ENCODE results near the gene CRTC3.
"Not testable (repeated sequence)": the region's sequence is repeated elsewhere in the genome, so short reads cannot be mapped to it uniquely, and the experiment has no call there.

Gene CRTC3

DNA sequence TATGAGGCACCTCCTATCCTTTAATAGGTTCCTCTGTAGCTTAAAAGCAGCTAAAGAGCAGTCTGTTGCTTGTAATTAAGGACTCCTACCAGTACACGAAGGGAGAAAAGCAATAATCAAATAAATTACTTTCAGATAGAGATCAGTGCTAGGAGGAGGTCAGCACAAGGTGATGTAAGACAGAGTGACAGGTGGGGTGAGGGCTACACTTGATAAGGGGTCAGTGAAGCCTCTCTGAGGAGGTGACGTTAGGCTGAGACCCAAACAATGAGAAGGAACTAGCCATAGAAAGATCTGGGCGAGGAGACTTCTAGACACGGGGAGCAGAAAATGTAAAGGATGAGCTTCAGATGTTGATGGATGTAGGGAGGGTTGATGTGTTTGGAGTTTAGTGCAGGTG, 129.8 kb downstream of the CRTC3 start:
- H3K4me3 ChIP-seq (ENCODE audit: low read depth, low read length): no peak overlapping the region
- DNase-seq (ENCODE audit: low read depth): no peak
- TF ChIP-seq, protein P1, sequence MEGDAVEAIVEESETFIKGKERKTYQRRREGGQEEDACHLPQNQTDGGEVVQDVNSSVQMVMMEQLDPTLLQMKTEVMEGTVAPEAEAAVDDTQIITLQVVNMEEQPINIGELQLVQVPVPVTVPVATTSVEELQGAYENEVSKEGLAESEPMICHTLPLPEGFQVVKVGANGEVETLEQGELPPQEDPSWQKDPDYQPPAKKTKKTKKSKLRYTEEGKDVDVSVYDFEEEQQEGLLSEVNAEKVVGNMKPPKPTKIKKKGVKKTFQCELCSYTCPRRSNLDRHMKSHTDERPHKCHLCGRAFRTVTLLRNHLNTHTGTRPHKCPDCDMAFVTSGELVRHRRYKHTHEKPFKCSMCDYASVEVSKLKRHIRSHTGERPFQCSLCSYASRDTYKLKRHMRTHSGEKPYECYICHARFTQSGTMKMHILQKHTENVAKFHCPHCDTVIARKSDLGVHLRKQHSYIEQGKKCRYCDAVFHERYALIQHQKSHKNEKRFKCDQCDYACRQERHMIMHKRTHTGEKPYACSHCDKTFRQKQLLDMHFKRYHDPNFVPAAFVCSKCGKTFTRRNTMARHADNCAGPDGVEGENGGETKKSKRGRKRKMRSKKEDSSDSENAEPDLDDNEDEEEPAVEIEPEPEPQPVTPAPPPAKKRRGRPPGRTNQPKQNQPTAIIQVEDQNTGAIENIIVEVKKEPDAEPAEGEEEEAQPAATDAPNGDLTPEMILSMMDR (IDR thresholded peaks at IDR 0.05; ENCODE audit: low read depth, low read length): no peak
- TF ChIP-seq, protein P2, sequence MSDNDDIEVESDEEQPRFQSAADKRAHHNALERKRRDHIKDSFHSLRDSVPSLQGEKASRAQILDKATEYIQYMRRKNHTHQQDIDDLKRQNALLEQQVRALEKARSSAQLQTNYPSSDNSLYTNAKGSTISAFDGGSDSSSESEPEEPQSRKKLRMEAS (IDR thresholded peaks at IDR 0.05; ENCODE audit: low read depth, low read length): no peak
- no peak for TF ChIP-seq POLR2A (IDR thresholded peaks at IDR 0.05; ENCODE audit: extremely low read depth, insufficient read length)
- no peak for TF ChIP-seq MYC (IDR thresholded peaks at IDR 0.05; ENCODE audit: low read depth, low read length)

DNA sequence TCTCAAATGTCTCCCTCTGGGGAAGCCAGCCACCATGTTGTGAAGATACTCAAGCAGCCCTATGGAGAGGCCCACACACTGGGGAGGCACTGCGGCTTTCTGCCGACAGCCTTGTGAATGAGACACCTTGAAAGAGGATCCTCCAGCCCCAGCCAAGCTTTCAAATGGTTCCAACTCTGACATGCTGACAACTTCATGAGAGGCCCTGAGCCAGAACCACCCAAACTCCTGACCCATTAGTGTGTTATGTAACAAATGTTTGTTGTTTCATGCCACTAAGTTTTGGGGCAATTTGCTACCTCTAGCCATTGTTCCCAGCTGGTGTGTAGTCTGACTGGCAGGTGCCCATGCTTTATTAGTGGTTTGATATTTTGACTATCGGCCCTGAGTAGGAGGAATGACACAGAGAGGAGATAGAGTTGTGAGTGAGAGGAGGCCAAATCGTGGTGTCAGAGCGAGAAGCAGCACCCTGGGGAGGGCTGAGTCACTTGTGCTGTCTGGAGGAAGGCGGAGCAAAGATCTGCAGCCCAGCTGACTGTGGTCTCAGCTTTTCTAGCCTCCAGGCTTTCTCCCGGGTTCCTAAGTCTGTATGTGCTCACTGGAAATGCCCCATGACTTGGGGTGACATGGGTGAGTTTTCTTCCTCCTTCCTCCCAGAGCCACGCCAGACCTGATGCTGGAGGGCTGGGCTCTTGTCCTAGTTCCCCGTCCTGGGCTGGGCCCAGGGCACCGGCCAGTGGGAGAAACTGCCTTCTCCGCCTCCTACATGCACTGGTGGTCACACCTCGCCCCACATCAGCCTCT, 130.7 kb downstream of the CRTC3 start:
- H3K4me3 ChIP-seq (ENCODE audit: low read depth, low read length): peak overlapping the region; percentile 62
- DNase-seq (ENCODE audit: low read depth): peak; percentile 99
- TF ChIP-seq POLR2A (IDR thresholded peaks at IDR 0.05; ENCODE audit: extremely low read depth, insufficient read length) (peak; percentile 69), MYC (IDR thresholded peaks at IDR 0.05; ENCODE audit: low read depth, low read length) (peak; percentile 75)
- TF ChIP-seq, protein P1 (IDR thresholded peaks at IDR 0.05; ENCODE audit: low read depth, low read length): no peak
- TF ChIP-seq, protein P2 (IDR thresholded peaks at IDR 0.05; ENCODE audit: low read depth, low read length): peak; percentile 79

DNA sequence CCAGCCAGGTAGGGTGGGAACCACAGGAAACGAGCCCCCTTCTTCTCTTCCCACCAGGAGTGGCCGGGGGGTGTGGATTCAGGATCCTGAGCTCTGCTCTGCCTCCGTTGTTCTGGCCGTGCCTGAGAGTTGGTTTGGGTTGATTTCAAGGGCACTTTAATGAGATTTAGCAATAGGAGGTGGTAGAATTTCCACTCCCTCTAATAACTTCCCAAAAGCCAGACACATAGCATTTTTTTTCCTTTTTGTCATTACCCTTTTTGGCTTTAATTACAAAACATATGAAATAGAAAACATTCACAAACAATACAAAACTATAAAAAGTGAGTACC, 131.2 kb downstream of the CRTC3 start:
- peak; percentile 78 for DNase-seq (ENCODE audit: low read depth)

DNA sequence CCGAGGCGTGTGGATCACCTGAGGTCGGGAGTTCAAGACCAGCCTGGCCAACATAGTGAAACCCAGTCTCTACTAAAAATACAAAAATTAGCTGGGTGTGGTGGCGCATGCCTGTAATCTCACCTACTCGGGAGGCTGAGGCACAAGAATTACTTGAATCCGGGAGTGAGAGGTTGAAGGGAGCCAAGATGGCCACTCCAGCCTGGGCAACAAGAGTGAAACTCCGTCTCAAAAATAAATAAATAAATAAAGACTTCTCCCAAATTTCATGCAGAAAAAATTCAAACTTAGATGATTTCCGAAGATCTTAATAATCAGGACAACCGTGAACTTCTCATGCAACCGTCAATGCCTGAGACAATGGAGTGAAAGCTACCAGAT, 134.3 kb downstream of the CRTC3 start:
- not testable (repeated sequence) for DNase-seq (ENCODE audit: low read depth)
- H3K4me3 ChIP-seq (ENCODE audit: low read depth, low read length): peak overlapping the region; percentile 73

More for the DNA sequence above, 131.2 kb downstream of the CRTC3 start:
- H3K4me3 ChIP-seq (ENCODE audit: low read depth, low read length): peak overlapping the region; percentile 62

DNA sequence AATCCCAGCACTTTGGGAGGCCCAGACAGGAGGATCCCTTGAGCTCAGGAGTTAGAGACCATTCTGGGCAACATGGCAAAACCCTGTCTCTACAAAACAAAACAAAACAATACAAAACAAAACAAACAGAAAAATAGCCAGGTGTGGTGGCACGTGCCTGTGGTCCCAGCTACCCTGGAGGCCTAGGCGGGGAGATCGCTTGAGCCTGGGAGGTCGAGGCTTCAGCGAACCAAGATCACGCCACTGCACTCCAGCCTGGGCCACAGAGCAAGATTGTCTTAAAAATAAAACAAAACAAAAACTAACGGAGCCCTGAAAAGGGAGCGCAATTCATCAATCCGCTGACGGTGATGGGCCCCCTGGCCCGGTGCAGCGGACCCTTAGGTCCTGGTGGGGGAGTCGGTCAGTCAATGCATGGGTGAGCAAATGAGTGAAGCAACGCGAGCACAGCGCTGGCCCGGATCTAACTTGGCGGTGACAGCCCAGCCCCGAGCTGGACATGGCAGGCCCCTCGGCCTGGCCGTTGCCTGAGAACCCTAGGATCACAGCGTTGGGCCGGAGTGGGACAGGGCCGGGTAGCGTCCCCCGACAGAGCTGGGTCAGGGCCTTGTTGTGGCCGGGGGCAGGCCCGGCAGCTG, 135.0 kb downstream of the CRTC3 start:
- TF ChIP-seq, protein P2 (IDR thresholded peaks at IDR 0.05; ENCODE audit: low read depth, low read length): no peak; the same call in 1 of the 2 replicates
- TF ChIP-seq MYC (IDR thresholded peaks at IDR 0.05; ENCODE audit: low read depth, low read length): 0 out of 2 replicates have a peak, but pooled peaks have one; percentile 0
- TF ChIP-seq, protein P1 (IDR thresholded peaks at IDR 0.05; ENCODE audit: low read depth, low read length): peak; percentile 1
- peak; percentile 23 for TF ChIP-seq POLR2A (IDR thresholded peaks at IDR 0.05; ENCODE audit: extremely low read depth, insufficient read length)
- peak overlapping the region; percentile 73 for H3K4me3 ChIP-seq (ENCODE audit: low read depth, low read length)
- DNase-seq (ENCODE audit: low read depth): peak; percentile 80

DNA sequence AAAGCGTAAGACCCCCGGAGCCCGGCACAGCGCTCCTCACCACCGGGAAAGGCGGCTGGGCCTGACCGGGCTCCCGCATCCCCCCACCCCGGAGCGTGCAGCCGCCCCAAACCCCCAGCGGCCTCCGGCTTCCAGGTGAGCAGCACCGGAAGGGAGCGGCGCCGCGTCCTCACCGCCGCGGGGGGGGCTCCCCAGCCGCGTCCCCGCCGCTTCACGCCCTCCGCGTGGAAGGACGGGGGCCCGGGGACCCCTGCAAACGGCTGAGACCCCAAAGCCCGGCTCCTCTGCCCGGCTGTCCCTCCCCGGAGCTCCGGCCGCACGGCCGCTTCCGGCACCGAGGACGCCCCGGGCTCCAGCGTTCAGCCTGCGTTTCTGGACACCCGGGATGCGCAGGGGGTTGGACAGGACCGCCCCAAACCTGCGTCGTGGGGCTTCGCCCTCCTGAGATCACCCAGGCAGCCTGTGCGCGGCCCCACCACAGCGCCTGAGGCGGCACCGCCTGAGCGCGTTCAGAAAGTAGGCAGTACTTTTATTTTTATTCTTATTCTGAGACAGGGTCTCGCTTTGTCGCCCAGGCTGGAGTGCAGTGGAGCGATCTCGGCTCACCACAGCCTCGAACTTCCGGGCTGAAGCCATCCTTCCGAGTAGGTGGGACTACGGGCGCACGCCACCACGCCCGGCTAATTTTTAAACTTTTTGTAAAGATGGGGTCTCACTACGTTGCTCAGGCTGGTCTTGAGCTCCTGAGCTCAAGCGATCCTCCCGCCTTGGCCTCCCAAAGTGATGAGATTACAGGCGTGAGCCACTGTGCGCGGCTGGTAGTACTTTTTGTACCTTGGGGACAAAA, 135.8 kb downstream of the CRTC3 start:
- TF ChIP-seq POLR2A (IDR thresholded peaks at IDR 0.05; ENCODE audit: extremely low read depth, insufficient read length): no peak
- TF ChIP-seq, protein P2 (IDR thresholded peaks at IDR 0.05; ENCODE audit: low read depth, low read length): 0 out of 2 replicates have a peak, but pooled peaks have one; percentile 4
- TF ChIP-seq, protein P1 (IDR thresholded peaks at IDR 0.05; ENCODE audit: low read depth, low read length): no peak
- peak; percentile 56; the same call in 1 of the 2 replicates for TF ChIP-seq MYC (IDR thresholded peaks at IDR 0.05; ENCODE audit: low read depth, low read length)
- peak overlapping the region; percentile 73 for H3K4me3 ChIP-seq (ENCODE audit: low read depth, low read length)
- DNase-seq (ENCODE audit: low read depth): peak; percentile 90

Data from NB4 (cell line).